Ascending aorta (tissue), 2 donors: Measurements from ENCODE around the gene MLLT10. TPM values are rescaled to one million over a fixed set of nuclear protein-coding genes. Genes with fewer than 3 reads are reported as not detected.

Experiments used
- DNase-seq, 2 donors: peaks; one replicate each; pipeline ENCODE4 v3.0.0-alpha.2; 2019; ENCODE audit warnings: low spot score in 2 of 2
- H3K27ac ChIP-seq, 2 donors: fragments of 200-600 bp; sonication (generic); one replicate each; pipeline ENCODE4 v1.5.1; 2016 to 2017; ENCODE audit warnings: mild to moderate bottlenecking in 1 of 2
- H3K27me3 ChIP-seq: fragments of 200-600 bp; sonication (generic); one replicate; pipeline ENCODE4 v1.5.1; 2017
- H3K36me3 ChIP-seq, 2 donors: fragments of 200-600 bp; sonication (generic); one replicate each; pipeline ENCODE4 v1.5.1; 2016
- H3K4me1 ChIP-seq, 2 donors: fragments of 200-600 bp; sonication (generic); one replicate each; pipeline ENCODE4 v1.5.1; 2016 to 2017; ENCODE audit warnings: mild to moderate bottlenecking in 1 of 2
- H3K4me3 ChIP-seq, 2 donors: fragments of 200-600 bp; sonication (generic); one replicate each; pipeline ENCODE4 v1.5.1; 2016 to 2017; ENCODE audit warnings: mild to moderate bottlenecking in 1 of 2
- H3K9me3 ChIP-seq, 2 donors: fragments of 200-600 bp; sonication (generic); one replicate each; pipeline ENCODE4 v1.5.1; 2016
- intact Hi-C: fragments of 100-400 bp; cut with DNase I; formaldehyde crosslinking; loops from one replicate; pipeline ENCODE4 v1.15.1; 2023
- total RNA-seq: library from RNA; depleted of rRNA; stranded (reverse); fragments of >200 nt; gene quantifications from one replicate; pipeline ENCODE4 v1.1.0, GENCODE V29; 2016
- TF ChIP-seq, protein P1 (sequence below), 3 experiments: fragments of 200-600 bp in 2 of 3; fragments of 450-650 bp in 1 of 3; sonication (generic) in 2 of 3; IDR thresholded peaks; one replicate each; pipeline ENCODE4 v1.5.1; 2016 to 2019; ENCODE audit warnings: antibody characterized with exemption in 3 of 3, mild to moderate bottlenecking in 1 of 3, moderate library complexity in 1 of 3

Gene MLLT10
- total RNA-seq, 1 donor from 2014 or later: 16.3 TPM

DNA sequence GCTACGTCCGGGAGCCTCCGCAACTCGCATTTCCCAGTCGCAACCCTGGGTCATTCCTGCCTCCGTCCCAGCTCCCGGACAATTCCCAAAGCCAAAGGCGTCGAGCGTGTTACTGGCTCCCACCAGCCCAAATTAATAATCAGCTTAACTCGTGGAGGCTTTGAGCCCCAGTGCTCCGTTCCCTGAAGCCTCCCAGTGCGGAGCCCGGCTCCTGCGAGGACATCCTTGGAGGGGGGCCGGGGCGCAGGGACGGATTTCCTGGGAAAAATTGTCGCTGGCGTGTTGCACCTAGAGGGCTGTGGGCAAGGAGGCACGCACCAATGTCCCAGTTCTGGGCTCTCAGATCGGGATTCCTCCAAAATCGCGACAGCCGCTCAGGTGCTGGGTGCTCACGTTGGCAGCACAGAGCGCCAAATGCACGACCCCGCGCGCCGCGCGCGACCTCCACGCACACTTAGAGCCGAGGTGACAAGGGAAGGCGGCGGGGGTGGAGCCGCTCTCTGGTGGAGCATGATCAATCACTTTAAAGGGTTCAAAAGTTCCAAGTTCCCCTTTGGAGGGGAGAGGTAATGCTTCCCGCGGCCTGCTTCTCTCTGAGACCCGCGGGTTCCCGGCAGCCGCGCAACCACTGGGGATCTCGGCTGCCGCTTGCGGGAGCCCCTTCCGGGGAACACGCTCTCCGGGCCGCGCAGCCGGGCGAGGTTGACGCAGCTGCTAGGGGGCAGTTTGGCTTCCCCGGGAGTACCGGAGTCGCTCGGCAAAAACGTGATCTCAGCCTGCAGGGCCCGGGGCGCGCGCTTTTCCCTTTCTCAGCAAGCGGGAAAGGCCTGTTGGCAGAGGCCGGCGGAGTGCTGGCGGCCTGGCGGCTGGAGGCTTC is 34.1 kb upstream of the MLLT10 start:
- Histone ChIP-seq H3K4me3 (peak overlapping the region; percentile 26 to 52), H3K27me3 (no peaks in the 10 kb centered on the region), H3K27ac (no peak overlapping the region), H3K4me1 (peaks cover 3 to 6% of the 10 kb centered on the region in 2 donors), H3K36me3 (no peaks in the 10 kb centered on the region), H3K9me3 (no peaks in the 10 kb centered on the region)
- intact Hi-C loops: loop anchor here (5.0 to 10.0 kb wide), 6 partner anchors 208 to 1562 kb away; partner anchors contain the start of gene COMMD3
- DNase-seq: peak in 1 of 2 donors; percentile 72
- TF ChIP-seq, protein P1, sequence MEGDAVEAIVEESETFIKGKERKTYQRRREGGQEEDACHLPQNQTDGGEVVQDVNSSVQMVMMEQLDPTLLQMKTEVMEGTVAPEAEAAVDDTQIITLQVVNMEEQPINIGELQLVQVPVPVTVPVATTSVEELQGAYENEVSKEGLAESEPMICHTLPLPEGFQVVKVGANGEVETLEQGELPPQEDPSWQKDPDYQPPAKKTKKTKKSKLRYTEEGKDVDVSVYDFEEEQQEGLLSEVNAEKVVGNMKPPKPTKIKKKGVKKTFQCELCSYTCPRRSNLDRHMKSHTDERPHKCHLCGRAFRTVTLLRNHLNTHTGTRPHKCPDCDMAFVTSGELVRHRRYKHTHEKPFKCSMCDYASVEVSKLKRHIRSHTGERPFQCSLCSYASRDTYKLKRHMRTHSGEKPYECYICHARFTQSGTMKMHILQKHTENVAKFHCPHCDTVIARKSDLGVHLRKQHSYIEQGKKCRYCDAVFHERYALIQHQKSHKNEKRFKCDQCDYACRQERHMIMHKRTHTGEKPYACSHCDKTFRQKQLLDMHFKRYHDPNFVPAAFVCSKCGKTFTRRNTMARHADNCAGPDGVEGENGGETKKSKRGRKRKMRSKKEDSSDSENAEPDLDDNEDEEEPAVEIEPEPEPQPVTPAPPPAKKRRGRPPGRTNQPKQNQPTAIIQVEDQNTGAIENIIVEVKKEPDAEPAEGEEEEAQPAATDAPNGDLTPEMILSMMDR (IDR thresholded peaks at IDR 0.05): no peak

GRCh38 chr10:21500578-21500910 is 33.5 kb upstream of the MLLT10 start:
- peak overlapping the region; percentile 26 to 52 for H3K4me3 ChIP-seq
- intact Hi-C loops: no loop called here
- TF ChIP-seq, protein P1 (IDR thresholded peaks at IDR 0.05): no peak
- no peaks in the 10 kb centered on the region for H3K36me3 ChIP-seq
- no peaks in the 10 kb centered on the region for H3K27me3 ChIP-seq
- DNase-seq: no peak
- no peaks in the 10 kb centered on the region for H3K9me3 ChIP-seq
- H3K4me1 ChIP-seq: peaks cover 3 to 6% of the 10 kb centered on the region in 2 donors
- no peak overlapping the region for H3K27ac ChIP-seq

GRCh38 chr10:21501091-21501490 is 32.9 kb upstream of the MLLT10 start:
- no peak overlapping the region for H3K27ac ChIP-seq
- no peaks in the 10 kb centered on the region for H3K27me3 ChIP-seq
- TF ChIP-seq, protein P1 (IDR thresholded peaks at IDR 0.05): no peak
- DNase-seq: no peak
- H3K36me3 ChIP-seq: no peaks in the 10 kb centered on the region
- H3K9me3 ChIP-seq: no peaks in the 10 kb centered on the region
- H3K4me1 ChIP-seq: peaks cover 3 to 6% of the 10 kb centered on the region in 2 donors
- H3K4me3 ChIP-seq: no peak overlapping the region
- intact Hi-C loops: no loop called here

DNA sequence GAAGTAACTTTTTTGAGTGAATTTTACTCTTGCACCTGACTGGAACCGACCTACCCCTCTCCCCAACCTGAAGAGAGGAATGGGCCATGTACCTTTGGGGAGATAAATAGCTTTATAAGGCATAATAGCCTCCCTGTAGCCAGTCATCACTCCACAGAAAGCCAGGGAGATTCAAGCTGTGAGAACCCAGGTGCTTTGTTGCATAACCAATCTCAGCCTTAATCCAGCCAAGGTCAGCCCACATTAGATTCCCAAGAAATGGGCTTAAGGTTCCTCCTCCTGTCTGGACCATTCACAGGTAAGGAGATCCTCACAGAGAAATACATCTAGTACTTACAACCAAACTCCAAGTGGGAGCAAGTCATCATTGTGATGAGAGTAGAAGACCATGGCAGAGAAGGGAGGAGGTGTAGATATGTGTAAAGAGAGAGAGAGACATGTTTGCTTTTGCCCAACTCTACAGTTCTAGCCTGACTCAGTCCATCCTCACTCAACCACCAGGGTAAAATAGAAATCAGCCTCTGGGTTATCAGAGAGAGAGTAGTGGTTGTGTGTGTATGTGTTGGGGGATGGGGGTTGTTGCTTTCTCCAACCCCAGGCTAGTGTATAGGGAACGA is 32.2 kb upstream of the MLLT10 start:
- Histone ChIP-seq H3K27me3 (no peaks in the 10 kb centered on the region), H3K4me1 (peaks cover 3% of the 10 kb centered on the region in 2 donors), H3K36me3 (no peaks in the 10 kb centered on the region), H3K4me3 (no peak overlapping the region), H3K27ac (no peak overlapping the region), H3K9me3 (no peaks in the 10 kb centered on the region)
- intact Hi-C loops: no loop called here
- no peak for DNase-seq
- TF ChIP-seq, protein P1 (IDR thresholded peaks at IDR 0.05): no peak

- no peak overlapping the region for H3K4me3 ChIP-seq
- H3K9me3 ChIP-seq: no peaks in the 10 kb centered on the region
- H3K27me3 ChIP-seq: no peaks in the 10 kb centered on the region
- TF ChIP-seq, protein P1 (IDR thresholded peaks at IDR 0.05): no peak
- intact Hi-C loops: no loop called here
- DNase-seq: no peak
- H3K4me1 ChIP-seq: peaks cover 3% of the 10 kb centered on the region in 2 donors
- H3K27ac ChIP-seq: no peak overlapping the region
- no peaks in the 10 kb centered on the region for H3K36me3 ChIP-seq
These were observed 31.7 kb upstream of the MLLT10 start for GRCh38 chr10:21502348-21502740.
